Liver (tissue), 9 donors: ENCODE measurements around the gene COL5A1. TPM values are rescaled to one million over a fixed set of nuclear protein-coding genes. Genes with fewer than 3 reads are reported as not detected.

Experiments
- DNase-seq: peaks from one replicate; pipeline ENCODE4 v3.0.0-alpha.2; 2017; ENCODE audit warnings: low spot score
- H3K27ac ChIP-seq, 2 donors: one replicate each; pipeline ENCODE4 v1.7.0; 2013; ENCODE audit warnings: inconsistent platforms in 2 of 2, low read length in 2 of 2, control low read depth in 1 of 2, low read depth in 1 of 2, mild to moderate bottlenecking in 1 of 2
- H3K27me3 ChIP-seq, 4 donors: one replicate each; pipeline versions ENCODE4 v1.6.1 to v1.7.0; 2013; ENCODE audit warnings: low read length in 3 of 4, inconsistent platforms in 1 of 4, mild to moderate bottlenecking in 1 of 4, moderate library complexity in 1 of 4; ENCODE audit not compliant: control insufficient read depth in 4 of 4, insufficient read depth in 4 of 4
- H3K36me3 ChIP-seq, 4 donors: one replicate each; pipeline versions ENCODE4 v1.6.1 to v1.7.0; 2013; ENCODE audit warnings: low read length in 3 of 4, mild to moderate bottlenecking in 3 of 4, low read depth in 1 of 4, moderate library complexity in 1 of 4; ENCODE audit not compliant: control insufficient read depth in 4 of 4, insufficient read depth in 3 of 4
- H3K4me1 ChIP-seq, 4 donors: one replicate each; pipeline versions ENCODE4 v1.6.1 to v1.7.0; 2013; ENCODE audit warnings: low read length in 3 of 4, mild to moderate bottlenecking in 3 of 4, moderate library complexity in 1 of 4; ENCODE audit not compliant: control insufficient read depth in 4 of 4, insufficient read depth in 4 of 4
- H3K4me3 ChIP-seq, 3 donors: one replicate each; pipeline versions ENCODE4 v1.6.1 to v1.7.0; 2013; ENCODE audit warnings: low read length in 3 of 3, control low read depth in 1 of 3, low read depth in 1 of 3, mild to moderate bottlenecking in 1 of 3
- H3K9ac ChIP-seq, 2 donors: one replicate each; pipeline ENCODE4 v1.7.0; 2013; ENCODE audit warnings: low read length in 2 of 2, mild to moderate bottlenecking in 2 of 2, moderate library complexity in 2 of 2, control low read depth in 1 of 2, low read depth in 1 of 2
- H3K9me3 ChIP-seq, 4 donors: one replicate each; pipeline versions ENCODE4 v1.6.1 to v1.7.0; 2013; ENCODE audit warnings: low read length in 3 of 4; ENCODE audit not compliant: control insufficient read depth in 4 of 4
- FOXA2 ChIP-seq: IDR thresholded peaks from 2 replicates; pipeline ENCODE4 v1.6.1; 2016; ENCODE audit warnings: antibody characterized with exemption
- GABPA ChIP-seq, 2 donors: IDR thresholded peaks in 1 of 2; conservative IDR thresholded peaks in 1 of 2; 2 replicates each; pipeline ENCODE4 v1.6.1; 2016; ENCODE audit warnings: antibody characterized with exemption in 2 of 2, mild to moderate bottlenecking in 1 of 2, moderate library complexity in 1 of 2
- HNF4A ChIP-seq, 2 donors: conservative IDR thresholded peaks; 2 replicates each; pipeline ENCODE4 v1.6.1; 2016; ENCODE audit warnings: antibody characterized with exemption in 2 of 2, mild to moderate bottlenecking in 2 of 2
- JUND ChIP-seq, 2 donors: IDR thresholded peaks; 2 replicates each; pipeline ENCODE4 v1.6.1; 2016; ENCODE audit warnings: antibody characterized with exemption in 2 of 2
- NR2F2 ChIP-seq: IDR thresholded peaks from 2 replicates; pipeline ENCODE4 v1.6.1; 2016; ENCODE audit warnings: antibody characterized with exemption
- RAD21 ChIP-seq, 2 donors: IDR thresholded peaks; 2 replicates each; pipeline ENCODE4 v1.6.1; 2016; ENCODE audit warnings: antibody characterized with exemption in 2 of 2, mild to moderate bottlenecking in 2 of 2
- RXRA ChIP-seq, 2 donors: IDR thresholded peaks; 2 replicates each; pipeline ENCODE4 v1.6.1; 2017 to 2018; ENCODE audit warnings: antibody characterized with exemption in 2 of 2, mild to moderate bottlenecking in 1 of 2
- SP1 ChIP-seq: IDR thresholded peaks from 2 replicates; pipeline ENCODE4 v1.6.1; 2018; ENCODE audit warnings: antibody characterized with exemption, mild to moderate bottlenecking
- TAF1 ChIP-seq: conservative IDR thresholded peaks from 2 replicates; pipeline ENCODE4 v1.6.1; 2016; ENCODE audit warnings: antibody characterized with exemption, mild to moderate bottlenecking
- YY1 ChIP-seq: IDR thresholded peaks from 2 replicates; pipeline ENCODE4 v1.6.1; 2016; ENCODE audit warnings: antibody characterized with exemption, mild to moderate bottlenecking
- WGBS: extraction: QIAGEN DNeasy Blood & Tissue Kit; methylation state at CpG from one replicate; pipeline ENCODE4 v1.1.7; 2013; 5-methylcytosine and 5-hydroxymethylcytosine counted together
- polyA plus RNA-seq, 2 donors: library from polyadenylated mRNA; stranded (reverse) in 1 of 2; unstranded in 1 of 2; fragments of 200-250 nt in 1 of 2; fragments of >200 nt in 1 of 2; fragmentation: Nextera tagmentation in 1 of 2; extraction: Ambion mirVana in 1 of 2; gene quantifications; one replicate each; pipeline versions ENCODE4 v1.2.1 to v1.2.3, GENCODE V29; 2013 to 2015
- total RNA-seq, 2 donors: library from RNA; depleted of rRNA; stranded (reverse); fragments of >200 nt; gene quantifications; one replicate each; pipeline ENCODE4 v1.2.3, GENCODE V29; 2014
- TF ChIP-seq, protein P1 (sequence below): IDR thresholded peaks from 2 replicates; pipeline ENCODE4 v1.6.1; 2016; ENCODE audit warnings: antibody characterized with exemption
- TF ChIP-seq, protein P2 (sequence below): IDR thresholded peaks from 2 replicates; pipeline ENCODE4 v1.6.1; 2016; ENCODE audit warnings: antibody characterized with exemption, mild to moderate bottlenecking
- TF ChIP-seq, protein P3 (sequence below): IDR thresholded peaks from 2 replicates; pipeline ENCODE4 v1.6.1; 2016; ENCODE audit warnings: antibody characterized with exemption
- TF ChIP-seq, protein P4 (sequence below): IDR thresholded peaks from 2 replicates; pipeline ENCODE4 v1.6.1; 2016; ENCODE audit warnings: antibody characterized with exemption
- TF ChIP-seq, protein P5 (sequence below): fragments of 150-350 bp; IDR thresholded peaks from 2 replicates; pipeline ENCODE4 v1.5.1; 2017; ENCODE audit warnings: improper control_type of control experiment, low read depth, low read length; ENCODE audit not compliant: missing input control
- donor health status: healthy.
- donor health status: healthy.
- donor health status: healthy.
- donor health status: healthy.
- donor health status: healthy.

Gene COL5A1
- total and polyA plus RNA-seq, 4 donors = 0.67 to 15.6 (median 11.2) TPM

DNA sequence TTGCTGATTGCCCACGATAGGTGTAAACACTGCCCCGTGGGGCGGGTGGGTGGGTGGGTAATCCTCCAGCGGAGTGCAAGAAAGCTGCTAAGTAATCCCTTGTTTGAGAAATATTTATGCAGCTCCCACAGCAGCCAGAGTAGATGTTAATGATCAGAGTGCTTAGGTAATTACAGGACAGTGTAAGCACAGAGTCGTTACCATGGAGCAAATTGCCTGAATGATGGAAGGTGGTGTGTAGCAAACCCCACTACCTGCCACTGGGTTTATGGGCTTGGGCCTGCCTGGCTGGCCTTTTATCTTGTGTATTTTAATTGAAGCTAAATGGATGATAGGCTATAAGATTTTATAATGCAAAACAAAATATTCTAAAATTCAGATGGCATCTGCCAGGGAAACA is 110.0 kb downstream of the COL5A1 start:
- Histone ChIP-seq H3K4me3 (no peak overlapping the region), H3K27me3 (no peaks in the 10 kb centered on the region), H3K36me3 (peaks cover 0 to 6% (median 0%) of the 10 kb centered on the region in 4 donors), H3K27ac (no peak overlapping the region), H3K9me3 (no peaks in the 10 kb centered on the region), H3K4me1 (no peaks in the 10 kb centered on the region), H3K9ac (no peak overlapping the region)
- no peak for TF ChIP-seq TAF1
- no peak for TF ChIP-seq YY1
- TF ChIP-seq, protein P1, sequence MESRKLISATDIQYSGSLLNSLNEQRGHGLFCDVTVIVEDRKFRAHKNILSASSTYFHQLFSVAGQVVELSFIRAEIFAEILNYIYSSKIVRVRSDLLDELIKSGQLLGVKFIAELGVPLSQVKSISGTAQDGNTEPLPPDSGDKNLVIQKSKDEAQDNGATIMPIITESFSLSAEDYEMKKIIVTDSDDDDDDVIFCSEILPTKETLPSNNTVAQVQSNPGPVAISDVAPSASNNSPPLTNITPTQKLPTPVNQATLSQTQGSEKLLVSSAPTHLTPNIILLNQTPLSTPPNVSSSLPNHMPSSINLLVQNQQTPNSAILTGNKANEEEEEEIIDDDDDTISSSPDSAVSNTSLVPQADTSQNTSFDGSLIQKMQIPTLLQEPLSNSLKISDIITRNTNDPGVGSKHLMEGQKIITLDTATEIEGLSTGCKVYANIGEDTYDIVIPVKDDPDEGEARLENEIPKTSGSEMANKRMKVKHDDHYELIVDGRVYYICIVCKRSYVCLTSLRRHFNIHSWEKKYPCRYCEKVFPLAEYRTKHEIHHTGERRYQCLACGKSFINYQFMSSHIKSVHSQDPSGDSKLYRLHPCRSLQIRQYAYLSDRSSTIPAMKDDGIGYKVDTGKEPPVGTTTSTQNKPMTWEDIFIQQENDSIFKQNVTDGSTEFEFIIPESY = no peak
- TF ChIP-seq, protein P2, sequence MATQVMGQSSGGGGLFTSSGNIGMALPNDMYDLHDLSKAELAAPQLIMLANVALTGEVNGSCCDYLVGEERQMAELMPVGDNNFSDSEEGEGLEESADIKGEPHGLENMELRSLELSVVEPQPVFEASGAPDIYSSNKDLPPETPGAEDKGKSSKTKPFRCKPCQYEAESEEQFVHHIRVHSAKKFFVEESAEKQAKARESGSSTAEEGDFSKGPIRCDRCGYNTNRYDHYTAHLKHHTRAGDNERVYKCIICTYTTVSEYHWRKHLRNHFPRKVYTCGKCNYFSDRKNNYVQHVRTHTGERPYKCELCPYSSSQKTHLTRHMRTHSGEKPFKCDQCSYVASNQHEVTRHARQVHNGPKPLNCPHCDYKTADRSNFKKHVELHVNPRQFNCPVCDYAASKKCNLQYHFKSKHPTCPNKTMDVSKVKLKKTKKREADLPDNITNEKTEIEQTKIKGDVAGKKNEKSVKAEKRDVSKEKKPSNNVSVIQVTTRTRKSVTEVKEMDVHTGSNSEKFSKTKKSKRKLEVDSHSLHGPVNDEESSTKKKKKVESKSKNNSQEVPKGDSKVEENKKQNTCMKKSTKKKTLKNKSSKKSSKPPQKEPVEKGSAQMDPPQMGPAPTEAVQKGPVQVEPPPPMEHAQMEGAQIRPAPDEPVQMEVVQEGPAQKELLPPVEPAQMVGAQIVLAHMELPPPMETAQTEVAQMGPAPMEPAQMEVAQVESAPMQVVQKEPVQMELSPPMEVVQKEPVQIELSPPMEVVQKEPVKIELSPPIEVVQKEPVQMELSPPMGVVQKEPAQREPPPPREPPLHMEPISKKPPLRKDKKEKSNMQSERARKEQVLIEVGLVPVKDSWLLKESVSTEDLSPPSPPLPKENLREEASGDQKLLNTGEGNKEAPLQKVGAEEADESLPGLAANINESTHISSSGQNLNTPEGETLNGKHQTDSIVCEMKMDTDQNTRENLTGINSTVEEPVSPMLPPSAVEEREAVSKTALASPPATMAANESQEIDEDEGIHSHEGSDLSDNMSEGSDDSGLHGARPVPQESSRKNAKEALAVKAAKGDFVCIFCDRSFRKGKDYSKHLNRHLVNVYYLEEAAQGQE = no peak
- no peak for TF ChIP-seq SP1
- no peak for TF ChIP-seq JUND (IDR thresholded peaks at IDR 0.05)
- TF ChIP-seq RXRA (IDR thresholded peaks at IDR 0.05) = no peak
- 82% methylated on average over 5 of the region's 5 CpGs for WGBS
- DNase-seq = no peak

DNA sequence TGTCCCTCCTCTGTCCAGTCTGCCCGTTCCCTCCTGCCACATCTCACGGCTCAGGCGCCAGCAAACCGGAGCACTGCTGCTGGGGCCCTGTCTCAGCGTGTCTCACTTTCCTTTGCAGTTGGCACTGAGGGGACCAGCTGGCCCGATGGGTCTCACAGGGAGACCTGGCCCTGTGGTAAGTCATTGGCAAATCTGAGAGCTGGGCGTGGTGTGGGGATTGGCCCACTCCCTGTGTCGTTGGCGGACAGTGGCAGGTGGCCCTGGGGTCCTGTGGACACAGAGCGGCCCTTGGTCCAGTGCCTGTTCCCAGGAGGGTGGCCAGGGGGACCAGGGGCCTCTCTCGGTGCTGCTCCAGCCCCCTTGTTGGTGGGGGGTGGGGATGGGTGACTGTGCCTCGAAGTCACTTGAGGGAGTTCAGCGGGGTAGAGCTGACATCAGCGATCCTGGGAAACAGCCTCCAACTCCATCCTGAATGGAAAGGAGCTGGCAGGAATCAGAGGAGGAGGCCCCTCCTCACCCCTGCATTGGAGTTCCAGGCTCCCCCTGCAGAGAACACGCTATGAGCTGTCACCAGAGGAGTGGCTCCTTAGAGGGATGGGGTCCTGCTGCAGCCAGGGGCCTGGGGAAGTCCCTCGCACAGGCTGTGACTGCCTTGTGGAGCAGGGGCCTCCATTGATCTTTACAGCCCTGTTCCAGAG is 111.0 kb downstream of the COL5A1 start:
- WGBS = 85% methylated on average over 16 of the region's 16 CpGs
- H3K9me3 ChIP-seq = no peaks in the 10 kb centered on the region

More for the DNA sequence above, 111.0 kb downstream of the COL5A1 start:
- Histone ChIP-seq H3K27ac (no peak overlapping the region), H3K36me3 (peaks cover 0 to 4% (median 0%) of the 10 kb centered on the region in 4 donors), H3K4me3 (no peak overlapping the region), H3K4me1 (no peaks in the 10 kb centered on the region), H3K9ac (no peak overlapping the region), H3K27me3 (no peaks in the 10 kb centered on the region)
- DNase-seq = no peak
- TF ChIP-seq SP1 (no peak), HNF4A (conservative IDR thresholded peaks at IDR 0.05) (no peak), YY1 (no peak), JUND (IDR thresholded peaks at IDR 0.05) (no peak), FOXA2 (no peak), RXRA (IDR thresholded peaks at IDR 0.05) (no peak), GABPA (IDR thresholded peaks at IDR 0.05 in 1 of 2, conservative IDR thresholded peaks at IDR 0.05 in 1 of 2) (no peak), RAD21 (IDR thresholded peaks at IDR 0.05) (no peak), NR2F2 (no peak)
- TF ChIP-seq, protein P3, sequence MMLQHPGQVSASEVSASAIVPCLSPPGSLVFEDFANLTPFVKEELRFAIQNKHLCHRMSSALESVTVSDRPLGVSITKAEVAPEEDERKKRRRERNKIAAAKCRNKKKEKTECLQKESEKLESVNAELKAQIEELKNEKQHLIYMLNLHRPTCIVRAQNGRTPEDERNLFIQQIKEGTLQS = no peak
- TF ChIP-seq, protein P4, sequence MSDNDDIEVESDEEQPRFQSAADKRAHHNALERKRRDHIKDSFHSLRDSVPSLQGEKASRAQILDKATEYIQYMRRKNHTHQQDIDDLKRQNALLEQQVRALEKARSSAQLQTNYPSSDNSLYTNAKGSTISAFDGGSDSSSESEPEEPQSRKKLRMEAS = no peak
- TF ChIP-seq, protein P1 = no peak
- TF ChIP-seq, protein P5, sequence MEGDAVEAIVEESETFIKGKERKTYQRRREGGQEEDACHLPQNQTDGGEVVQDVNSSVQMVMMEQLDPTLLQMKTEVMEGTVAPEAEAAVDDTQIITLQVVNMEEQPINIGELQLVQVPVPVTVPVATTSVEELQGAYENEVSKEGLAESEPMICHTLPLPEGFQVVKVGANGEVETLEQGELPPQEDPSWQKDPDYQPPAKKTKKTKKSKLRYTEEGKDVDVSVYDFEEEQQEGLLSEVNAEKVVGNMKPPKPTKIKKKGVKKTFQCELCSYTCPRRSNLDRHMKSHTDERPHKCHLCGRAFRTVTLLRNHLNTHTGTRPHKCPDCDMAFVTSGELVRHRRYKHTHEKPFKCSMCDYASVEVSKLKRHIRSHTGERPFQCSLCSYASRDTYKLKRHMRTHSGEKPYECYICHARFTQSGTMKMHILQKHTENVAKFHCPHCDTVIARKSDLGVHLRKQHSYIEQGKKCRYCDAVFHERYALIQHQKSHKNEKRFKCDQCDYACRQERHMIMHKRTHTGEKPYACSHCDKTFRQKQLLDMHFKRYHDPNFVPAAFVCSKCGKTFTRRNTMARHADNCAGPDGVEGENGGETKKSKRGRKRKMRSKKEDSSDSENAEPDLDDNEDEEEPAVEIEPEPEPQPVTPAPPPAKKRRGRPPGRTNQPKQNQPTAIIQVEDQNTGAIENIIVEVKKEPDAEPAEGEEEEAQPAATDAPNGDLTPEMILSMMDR = no peak
